SKM-1 treated with dmso at 0.1 percent for 144 hours (cell line): ENCODE data around the gene NOC2L.

Source experiments
- DNase-seq: peaks from one replicate; lab custom pipeline; 2025; ENCODE audit not compliant: unreplicated experiment; lab: John Stamatoyannopoulos, UW

The NOC2L gene

GRCh38 chr1:918843-919242 is 40.2 kb downstream of the NOC2L start:
- no peak for DNase-seq

- no peak for DNase-seq
Measured at GRCh38 chr1:918353-918752, 40.7 kb downstream of the NOC2L start.

- no peak for DNase-seq
Measured at GRCh38 chr1:917466-918091, 41.5 kb downstream of the NOC2L start.

GRCh38 chr1:917076-917459 is 42.0 kb downstream of the NOC2L start:
- no peak for DNase-seq

GRCh38 chr1:916173-917075 is 42.6 kb downstream of the NOC2L start:
- DNase-seq, result no peak

GRCh38 chr1:915295-916172 is 43.5 kb downstream of the NOC2L start:
- DNase-seq, result no peak

GRCh38 chr1:914891-915280 is 44.2 kb downstream of the NOC2L start:
- no peak for DNase-seq

- no peak for DNase-seq
Measured at GRCh38 chr1:914131-914890, 44.7 kb downstream of the NOC2L start.

- DNase-seq, result no peak
Measured at GRCh38 chr1:913491-914130, 45.4 kb downstream of the NOC2L start.

- no peak for DNase-seq
Measured at GRCh38 chr1:912740-913301, 46.2 kb downstream of the NOC2L start.

GRCh38 chr1:911875-912739 is 46.9 kb downstream of the NOC2L start:
- no peak for DNase-seq

- no peak for DNase-seq
Measured at GRCh38 chr1:910881-911721, 48.0 kb downstream of the NOC2L start.

- DNase-seq, result no peak
Measured at GRCh38 chr1:910311-910880, 48.7 kb downstream of the NOC2L start.

GRCh38 chr1:909861-910310 is 49.2 kb downstream of the NOC2L start:
- no peak for DNase-seq

GRCh38 chr1:908661-909060 is 50.4 kb downstream of the NOC2L start:
- no peak for DNase-seq

GRCh38 chr1:907611-908451 is 51.2 kb downstream of the NOC2L start:
- no peak for DNase-seq
